HepG2 (cell line): ENCODE results near the gene PAPPA2. TPM values are rescaled to one million over a fixed set of nuclear protein-coding genes. Genes with fewer than 3 reads are reported as not detected.

Experiments used
- ATAC-seq: fragments of 200-7000 bp; cut with Tn5 transposase; 3 replicates; pipeline ENCODE4 v1.9.1; 2020; ENCODE audit warnings: mild to moderate bottlenecking, moderate library complexity
- BruUV-seq: library from RNA; stranded (reverse); fragments of 400-500 nt; replicated peaks from 2 replicates; lab custom pipeline; 2021; lab: Mats Ljungman, UMichigan
- CTCF ChIA-PET: fragments of 300-600 bp; formaldehyde crosslinking; extraction: SDS; loops from one replicate; lab custom pipeline; 2021; ENCODE audit warnings: low total read pairs, inconsistent platforms, low intra/inter-chr PET ratio; lab: Yijun Ruan, JAX
- POLR2A ChIA-PET: fragments of 350-600 bp; sonication (Branson Sonifier 250); formaldehyde crosslinking; loops from one replicate; lab custom pipeline; 2020; ENCODE audit warnings: antibody characterized with exemption, inconsistent platforms; lab: Yijun Ruan, JAX
- DNase-seq: peaks from one replicate; pipeline ENCODE4 v3.0.0-alpha.2; 2015; ENCODE audit warnings: low spot score
- FAIRE-seq: peaks from 3 replicates; lab custom pipeline; 2011; peaks lifted over from hg19 to GRCh38; lab: Jason Lieb, UNC
- H2AFZ ChIP-seq: one replicate; pipeline ENCODE4 v1.6.1; 2011; ENCODE audit warnings: low read length, inconsistent platforms
- H3K27ac ChIP-seq: fragments of 300-600 bp; 3 replicates; pipeline ENCODE4 v1.8.0; 2011; ENCODE audit warnings: mixed run types, mild to moderate bottlenecking, mixed read lengths, low read length, inconsistent platforms; ENCODE audit not compliant: insufficient read depth; ENCODE audit errors: extremely low read length
- H3K27me3 ChIP-seq, 2 experiments: fragments of 200-600 bp in 1 of 2; 2 replicates in 1 of 2; 3 replicates in 1 of 2; pipeline versions ENCODE4 v1.6.0 to v1.8.0; 2011; ENCODE audit warnings: low read length in 2 of 2, mild to moderate bottlenecking in 2 of 2, moderate library complexity in 2 of 2, inconsistent platforms in 1 of 2; ENCODE audit not compliant: insufficient read depth in 2 of 2, control insufficient read depth in 1 of 2
- H3K36me3 ChIP-seq, 2 experiments: fragments of 200-600 bp in 1 of 2; replicated peaks in 1 of 2; 2 replicates in 1 of 2; 3 replicates in 1 of 2; pipeline versions ENCODE4 v1.5.1 to v1.8.0; 2011; ENCODE audit warnings: low read length in 2 of 2, inconsistent platforms in 1 of 2; ENCODE audit not compliant: insufficient read depth in 2 of 2, control insufficient read depth in 1 of 2
- H3K4me1 ChIP-seq: 2 replicates; pipeline ENCODE4 v1.5.1; 2012; ENCODE audit warnings: low read length, inconsistent platforms; ENCODE audit not compliant: insufficient read depth
- H3K4me2 ChIP-seq: 2 replicates; pipeline ENCODE4 v1.6.0; 2011; ENCODE audit warnings: low read depth, low read length, inconsistent platforms
- H3K4me3 ChIP-seq, 3 experiments: fragments of 200-600 bp in 1 of 3; sonication (generic), shearing (Covaris generic) in 1 of 3; replicated peaks in 1 of 3; 2 replicates each; pipeline ENCODE4 v1.5.1; 2011 to 2016; ENCODE audit warnings: low read length in 3 of 3, inconsistent platforms in 2 of 3, low read depth in 2 of 3, mild to moderate bottlenecking in 2 of 3, control low read depth in 1 of 3, mixed read lengths in 1 of 3; ENCODE audit not compliant: insufficient read depth in 1 of 3
- H3K79me2 ChIP-seq: one replicate; pipeline ENCODE4 v1.6.1; 2011; ENCODE audit warnings: low read length, inconsistent platforms; ENCODE audit not compliant: insufficient read depth
- H3K9ac ChIP-seq: 2 replicates; pipeline ENCODE4 v1.6.0; 2011; ENCODE audit warnings: mild to moderate bottlenecking, low read depth, low read length, inconsistent platforms; ENCODE audit not compliant: insufficient read depth
- H3K9me3 ChIP-seq: 2 replicates; pipeline ENCODE4 v1.5.1; 2012; ENCODE audit warnings: mild to moderate bottlenecking, low read length
- H4K20me1 ChIP-seq: 2 replicates; pipeline ENCODE4 v1.6.0; 2011; ENCODE audit warnings: inconsistent platforms, mild to moderate bottlenecking, low read length, moderate library complexity; ENCODE audit not compliant: insufficient read depth
- IKZF4 ChIP-seq: sonication (generic); formaldehyde crosslinking; IDR thresholded peaks from 2 replicates; pipeline ENCODE4 v1.5.1; 2020; ENCODE audit warnings: borderline replicate concordance, mild to moderate bottlenecking, low read depth, missing genetic modification reagents; ENCODE audit errors: not compliant biosample characterization
- PPARG ChIP-seq: conservative IDR thresholded peaks from 2 replicates; pipeline ENCODE4 v1.6.1; 2016; ENCODE audit warnings: missing biosample characterization, missing genetic modification reagents
- SATB2 ChIP-seq: sonication (generic); formaldehyde crosslinking; IDR thresholded peaks from 2 replicates; pipeline ENCODE4 v1.5.0; 2020; ENCODE audit warnings: missing genetic modification reagents
- SOX13 ChIP-seq, 3 experiments: fragments of 450-650 bp in 1 of 3; sonication (generic) in 1 of 3; formaldehyde crosslinking in 1 of 3; IDR thresholded peaks in 2 of 3; conservative IDR thresholded peaks in 1 of 3; 2 replicates each; pipeline versions ENCODE4 v1.5.0 to v1.6.1; 2016 to 2020; ENCODE audit warnings: antibody characterized with exemption in 1 of 3, mild to moderate bottlenecking in 1 of 3, missing compliant biosample characterization in 1 of 3, missing genetic modification reagents in 1 of 3, moderate library complexity in 1 of 3
- ZFP36 ChIP-seq: fragments of 150-350 bp; IDR thresholded peaks from 2 replicates; pipeline ENCODE4 v1.6.1; 2018; ENCODE audit warnings: borderline replicate concordance, low read length, low read depth; ENCODE audit not compliant: partially characterized antibody
- ZNF136 ChIP-seq: sonication (generic); formaldehyde crosslinking; IDR thresholded peaks from 2 replicates; pipeline ENCODE4 v1.8.1; 2022; ENCODE audit warnings: low read depth, mild to moderate bottlenecking, moderate library complexity, missing genetic modification reagents
- ZNF205 ChIP-seq: IDR thresholded peaks from 2 replicates; pipeline ENCODE4 v1.6.1; 2018; ENCODE audit warnings: missing biosample characterization, missing genetic modification reagents
- ZNF430 ChIP-seq: sonication (generic); formaldehyde crosslinking; IDR thresholded peaks from 2 replicates; pipeline ENCODE4 v1.9.0; 2021; ENCODE audit warnings: mild to moderate bottlenecking, missing genetic modification reagents
- ZNF431 ChIP-seq: sonication (generic); formaldehyde crosslinking; IDR thresholded peaks from 2 replicates; pipeline ENCODE4 v1.9.0; 2022; ENCODE audit warnings: missing genetic modification reagents, low read depth, mild to moderate bottlenecking, borderline replicate concordance
- ZNF496 ChIP-seq: sonication (generic); formaldehyde crosslinking; IDR thresholded peaks from 2 replicates; pipeline ENCODE4 v1.8.1; 2023; ENCODE audit warnings: mild to moderate bottlenecking, moderate library complexity, missing genetic modification reagents; ENCODE audit not compliant: insufficient replicate concordance
- ZNF556 ChIP-seq: sonication (generic); formaldehyde crosslinking; IDR thresholded peaks from 2 replicates; pipeline ENCODE4 v1.4.0; 2020; ENCODE audit warnings: mild to moderate bottlenecking, missing genetic modification reagents, borderline replicate concordance
- ZNF672 ChIP-seq: sonication (generic); formaldehyde crosslinking; IDR thresholded peaks from 2 replicates; pipeline ENCODE4 v1.8.1; 2022; ENCODE audit warnings: missing genetic modification reagents
- ZNF737 ChIP-seq: sonication (generic); formaldehyde crosslinking; IDR thresholded peaks from 2 replicates; pipeline ENCODE4 v1.5.0; 2020; ENCODE audit warnings: missing genetic modification reagents, mild to moderate bottlenecking, borderline replicate concordance
- ZNF766 ChIP-seq: sonication (generic); formaldehyde crosslinking; IDR thresholded peaks from 2 replicates; pipeline ENCODE4 v1.5.0; 2020; ENCODE audit warnings: missing genetic modification reagents, borderline replicate concordance
- whole genome bisulfite sequencing: methylation state at CpG from one replicate; pipeline ENCODE4 v1.1.6; 2017; ENCODE audit warnings: low lambda C conversion rate; 5-methylcytosine and 5-hydroxymethylcytosine counted together
- in situ Hi-C: cut with HindIII; loops from 2 replicates; pipeline ENCODE4 v1.10.0; 2017; ENCODE audit warnings: low pct_unique_long_range_greater_than_20kb; ENCODE audit not compliant: extremely low pct_ligation_motif_present
- intact Hi-C: fragments of 100-400 bp; cut with micrococcal nuclease; formaldehyde crosslinking; loops from one replicate; pipeline ENCODE4 v1.10.0; 2022; ENCODE audit not compliant: unreplicated experiment
- polyA plus RNA-seq, 8 experiments: library from polyadenylated mRNA; depleted of rRNA in 3 of 8; stranded (reverse) in 7 of 8; unstranded in 1 of 8; fragments of >200 nt; fragmentation: Illumina TruSeq in 4 of 8; extraction: Trizol in 4 of 8; gene quantifications; 2 replicates each; pipeline versions ENCODE4 v1.2.1 to v1.2.3, GENCODE V29; 2011 to 2016; ENCODE audit warnings: low read depth in 4 of 8, missing spikeins in 1 of 8, mixed read lengths in 1 of 8; ENCODE audit not compliant: insufficient read depth in 1 of 8
- total RNA-seq, 5 experiments: library from RNA; depleted of rRNA; stranded (reverse); fragments of >200 nt; fragmentation: Illumina TruSeq; extraction: Trizol; gene quantifications; 2 replicates each; pipeline ENCODE4 v1.2.3, GENCODE V29; 2016; ENCODE audit warnings: low read depth in 1 of 5
- TF ChIP-seq, protein P1 (sequence below): sonication (generic); formaldehyde crosslinking; IDR thresholded peaks from 2 replicates; pipeline ENCODE4 v1.4.0; 2020; ENCODE audit warnings: mild to moderate bottlenecking, missing genetic modification reagents
- TF ChIP-seq, protein P2 (sequence below): sonication (generic); formaldehyde crosslinking; IDR thresholded peaks from 2 replicates; pipeline ENCODE4 v1.4.0; 2020; ENCODE audit warnings: missing genetic modification reagents
- TF ChIP-seq, protein P3 (sequence below): sonication (generic); formaldehyde crosslinking; IDR thresholded peaks from 2 replicates; pipeline ENCODE4 v1.8.0; 2022; ENCODE audit warnings: mild to moderate bottlenecking, missing genetic modification reagents
- TF ChIP-seq, protein P4 (sequence below), 2 experiments: sonication (generic) in 1 of 2; formaldehyde crosslinking in 1 of 2; IDR thresholded peaks; 2 replicates each; pipeline versions ENCODE4 v1.4.0 to v1.6.1; 2018 to 2020; ENCODE audit warnings: missing genetic modification reagents in 2 of 2, borderline replicate concordance in 1 of 2, low read depth in 1 of 2, mild to moderate bottlenecking in 1 of 2, missing biosample characterization in 1 of 2

Gene PAPPA2
- total and polyA plus RNA-seq, 2 of the 13 experiments (the other 11 are each of a cell fraction or from before 2014, with no cell fraction given): 0.01 TPM; not detected in 1

DNA sequence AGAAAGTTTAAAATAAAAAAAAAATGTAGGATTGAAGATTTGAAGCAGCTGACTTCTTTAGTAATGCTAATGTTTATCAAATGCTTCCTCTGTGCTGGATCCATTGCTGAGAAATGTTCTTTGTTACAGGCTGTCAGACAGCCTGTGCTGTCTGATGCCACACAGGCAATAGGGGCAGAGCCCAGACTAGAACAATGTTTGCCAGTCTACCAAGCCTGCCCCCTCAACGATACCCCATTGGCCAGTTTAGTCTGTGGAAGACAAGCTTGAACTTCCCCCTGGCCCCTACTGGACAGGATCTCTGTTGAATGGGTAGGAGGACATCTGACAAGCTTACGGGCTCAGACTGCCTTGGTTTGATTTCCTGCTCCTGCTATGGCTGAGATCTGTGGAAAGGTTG lies 79.4 kb downstream of the PAPPA2 start:
- Histone ChIP-seq H3K36me3 (no peaks in the 10 kb centered on the region), H3K4me1 (no peaks in the 10 kb centered on the region), H3K27ac (no peak overlapping the region), H4K20me1 (no peaks in the 10 kb centered on the region), H3K27me3 (no peaks in the 10 kb centered on the region), H2AFZ (no peak overlapping the region), H3K4me3 (no peak overlapping the region), H3K79me2 (no peaks in the 10 kb centered on the region), H3K4me2 (no peak overlapping the region), H3K9ac (no peak overlapping the region), H3K9me3 (no peaks in the 10 kb centered on the region)
- intact Hi-C loops: no loop called here
- POLR2A ChIA-PET: no interaction called here
- no peak for FAIRE-seq
- 0% methylated on average over 2 of the region's 2 CpGs for WGBS
- in situ Hi-C loops: no loop called here
- CTCF ChIA-PET: no interaction called here
- no peak for ATAC-seq
- no TSS peak for BruUV-seq
- no peak for DNase-seq
- no peak for TF ChIP-seq ZNF205 (CRISPR knock-in tag)
- TF ChIP-seq, protein P1, sequence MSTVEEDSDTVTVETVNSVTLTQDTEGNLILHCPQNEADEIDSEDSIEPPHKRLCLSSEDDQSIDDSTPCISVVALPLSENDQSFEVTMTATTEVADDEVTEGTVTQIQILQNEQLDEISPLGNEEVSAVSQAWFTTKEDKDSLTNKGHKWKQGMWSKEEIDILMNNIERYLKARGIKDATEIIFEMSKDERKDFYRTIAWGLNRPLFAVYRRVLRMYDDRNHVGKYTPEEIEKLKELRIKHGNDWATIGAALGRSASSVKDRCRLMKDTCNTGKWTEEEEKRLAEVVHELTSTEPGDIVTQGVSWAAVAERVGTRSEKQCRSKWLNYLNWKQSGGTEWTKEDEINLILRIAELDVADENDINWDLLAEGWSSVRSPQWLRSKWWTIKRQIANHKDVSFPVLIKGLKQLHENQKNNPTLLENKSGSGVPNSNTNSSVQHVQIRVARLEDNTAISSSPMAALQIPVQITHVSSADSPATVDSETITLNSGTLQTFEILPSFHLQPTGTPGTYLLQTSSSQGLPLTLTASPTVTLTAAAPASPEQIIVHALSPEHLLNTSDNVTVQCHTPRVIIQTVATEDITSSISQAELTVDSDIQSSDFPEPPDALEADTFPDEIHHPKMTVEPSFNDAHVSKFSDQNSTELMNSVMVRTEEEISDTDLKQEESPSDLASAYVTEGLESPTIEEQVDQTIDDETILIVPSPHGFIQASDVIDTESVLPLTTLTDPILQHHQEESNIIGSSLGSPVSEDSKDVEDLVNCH (CRISPR knock-in tag): no peak
- TF ChIP-seq ZNF431 (CRISPR knock-in tag): no peak
- no peak for TF ChIP-seq ZNF430 (CRISPR knock-in tag)
- no peak for TF ChIP-seq ZNF737 (CRISPR knock-in tag)
- TF ChIP-seq ZNF136 (CRISPR knock-in tag): no peak
- TF ChIP-seq SOX13 (IDR thresholded peaks at IDR 0.05): no peak
- no peak for TF ChIP-seq SOX13 (CRISPR knock-in tag; conservative IDR thresholded peaks at IDR 0.05 in 1 of 2, IDR thresholded peaks at IDR 0.05 in 1 of 2)
- TF ChIP-seq, protein P2, sequence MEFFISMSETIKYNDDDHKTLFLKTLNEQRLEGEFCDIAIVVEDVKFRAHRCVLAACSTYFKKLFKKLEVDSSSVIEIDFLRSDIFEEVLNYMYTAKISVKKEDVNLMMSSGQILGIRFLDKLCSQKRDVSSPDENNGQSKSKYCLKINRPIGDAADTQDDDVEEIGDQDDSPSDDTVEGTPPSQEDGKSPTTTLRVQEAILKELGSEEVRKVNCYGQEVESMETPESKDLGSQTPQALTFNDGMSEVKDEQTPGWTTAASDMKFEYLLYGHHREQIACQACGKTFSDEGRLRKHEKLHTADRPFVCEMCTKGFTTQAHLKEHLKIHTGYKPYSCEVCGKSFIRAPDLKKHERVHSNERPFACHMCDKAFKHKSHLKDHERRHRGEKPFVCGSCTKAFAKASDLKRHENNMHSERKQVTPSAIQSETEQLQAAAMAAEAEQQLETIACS: no peak
- TF ChIP-seq ZNF766 (CRISPR knock-in tag): no peak
- TF ChIP-seq ZFP36: no peak
- no peak for TF ChIP-seq ZNF556 (CRISPR knock-in tag)
- TF ChIP-seq, protein P3, sequence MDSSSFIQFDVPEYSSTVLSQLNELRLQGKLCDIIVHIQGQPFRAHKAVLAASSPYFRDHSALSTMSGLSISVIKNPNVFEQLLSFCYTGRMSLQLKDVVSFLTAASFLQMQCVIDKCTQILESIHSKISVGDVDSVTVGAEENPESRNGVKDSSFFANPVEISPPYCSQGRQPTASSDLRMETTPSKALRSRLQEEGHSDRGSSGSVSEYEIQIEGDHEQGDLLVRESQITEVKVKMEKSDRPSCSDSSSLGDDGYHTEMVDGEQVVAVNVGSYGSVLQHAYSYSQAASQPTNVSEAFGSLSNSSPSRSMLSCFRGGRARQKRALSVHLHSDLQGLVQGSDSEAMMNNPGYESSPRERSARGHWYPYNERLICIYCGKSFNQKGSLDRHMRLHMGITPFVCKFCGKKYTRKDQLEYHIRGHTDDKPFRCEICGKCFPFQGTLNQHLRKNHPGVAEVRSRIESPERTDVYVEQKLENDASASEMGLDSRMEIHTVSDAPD: no peak
- no peak for TF ChIP-seq ZNF496 (CRISPR knock-in tag)
- TF ChIP-seq, protein P4, sequence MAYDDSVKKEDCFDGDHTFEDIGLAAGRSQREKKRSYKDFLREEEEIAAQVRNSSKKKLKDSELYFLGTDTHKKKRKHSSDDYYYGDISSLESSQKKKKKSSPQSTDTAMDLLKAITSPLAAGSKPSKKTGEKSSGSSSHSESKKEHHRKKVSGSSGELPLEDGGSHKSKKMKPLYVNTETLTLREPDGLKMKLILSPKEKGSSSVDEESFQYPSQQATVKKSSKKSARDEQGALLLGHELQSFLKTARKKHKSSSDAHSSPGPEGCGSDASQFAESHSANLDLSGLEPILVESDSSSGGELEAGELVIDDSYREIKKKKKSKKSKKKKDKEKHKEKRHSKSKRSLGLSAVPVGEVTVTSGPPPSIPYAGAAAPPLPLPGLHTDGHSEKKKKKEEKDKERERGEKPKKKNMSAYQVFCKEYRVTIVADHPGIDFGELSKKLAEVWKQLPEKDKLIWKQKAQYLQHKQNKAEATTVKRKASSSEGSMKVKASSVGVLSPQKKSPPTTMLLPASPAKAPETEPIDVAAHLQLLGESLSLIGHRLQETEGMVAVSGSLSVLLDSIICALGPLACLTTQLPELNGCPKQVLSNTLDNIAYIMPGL (CRISPR knock-in tag; IDR thresholded peaks at IDR 0.05; ENCODE audit: borderline replicate concordance in 1 of 2, low read depth in 1 of 2): no peak
- TF ChIP-seq ZNF672: no peak
- TF ChIP-seq PPARG (CRISPR knock-in tag): no peak
- TF ChIP-seq IKZF4 (CRISPR knock-in tag): no peak
- no peak for TF ChIP-seq SATB2 (CRISPR knock-in tag)
